Stimulated activated CD8-positive, alpha-beta memory T cell treated with anti-CD3 and anti-CD28 coated beads, Interleukin-12 subunit alpha, Interleukin-12 subunit beta, amount 100 ng/mL, for 4 hours (primary cell): Measurements from ENCODE around the gene POLQ.
A peak's percentile ranks its signal among the peaks of the same experiment; 100 is the strongest.
"Not testable (repeated sequence)": the region's sequence is repeated elsewhere in the genome, so short reads cannot be mapped to it uniquely, and the experiment has no call there.

Experiments
- DNase-seq: peaks from one replicate; pipeline ENCODE4 v3.0.0-alpha.2; 2020; ENCODE audit warnings: low read depth

Gene POLQ

GRCh38 chr3:121545574-121546455, at the start of gene POLQ:
Gene POLQ, minus strand, starts transcription at chr3:121545988. Its CDS starts 111 bp downstream, at chr3:121545877.
- DNase-seq, result peak; percentile 68

- DNase-seq, result no peak
These were observed 49.1 kb upstream of the POLQ start for GRCh38 chr3:121594850-121595249.

- not testable (repeated sequence) for DNase-seq
These were observed 48.0 kb upstream of the POLQ start for GRCh38 chr3:121593806-121594205.

- DNase-seq, result no peak
These were observed 47.3 kb upstream of the POLQ start, which contains the start of gene FBXO40 for GRCh38 chr3:121592856-121593702. Gene FBXO40, plus strand, starts transcription at chr3:121593379. Its CDS starts 27,197 bp downstream, at chr3:121620576.

GRCh38 chr3:121584418-121584817, 38.6 kb upstream of the POLQ start:
- DNase-seq, result no peak

GRCh38 chr3:121581691-121582090, 35.9 kb upstream of the POLQ start:
- no peak for DNase-seq

- no peak for DNase-seq
These were observed 28.7 kb upstream of the POLQ start for GRCh38 chr3:121574449-121574848.

- no peak for DNase-seq
These were observed 21.9 kb upstream of the POLQ start, which contains the start of gene ARGFX for GRCh38 chr3:121567649-121568048. Gene ARGFX, plus strand, starts transcription at chr3:121567949. Its CDS starts 2,765 bp downstream, at chr3:121570714.

- no peak for DNase-seq
These were observed 21.0 kb upstream of the POLQ start for GRCh38 chr3:121566773-121567172.

- no peak for DNase-seq
These were observed 16.4 kb upstream of the POLQ start for GRCh38 chr3:121562148-121562547.

GRCh38 chr3:121557426-121557934, 11.7 kb upstream of the POLQ start:
- DNase-seq, result no peak

- no peak for DNase-seq
These were observed 7.0 kb upstream of the POLQ start for GRCh38 chr3:121552797-121553196.

GRCh38 chr3:121552379-121552778, 6.6 kb upstream of the POLQ start:
- DNase-seq, result no peak

- DNase-seq, result no peak
These were observed 677 bp downstream of the POLQ start for GRCh38 chr3:121545049-121545573.

GRCh38 chr3:121542924-121543323, 2.9 kb downstream of the POLQ start:
- DNase-seq, result no peak

GRCh38 chr3:121531269-121531668, 14.5 kb downstream of the POLQ start:
- no peak for DNase-seq

GRCh38 chr3:121529308-121529707, 16.5 kb downstream of the POLQ start:
- no peak for DNase-seq

- no peak for DNase-seq
These were observed 25.3 kb downstream of the POLQ start for GRCh38 chr3:121520510-121520909.

GRCh38 chr3:121517953-121518655, 27.7 kb downstream of the POLQ start:
- DNase-seq, result no peak

- no peak for DNase-seq
These were observed 29.9 kb downstream of the POLQ start for GRCh38 chr3:121515862-121516261.

GRCh38 chr3:121515313-121515712, 30.5 kb downstream of the POLQ start:
- DNase-seq, result no peak

- DNase-seq, result no peak
These were observed 31.3 kb downstream of the POLQ start for GRCh38 chr3:121514496-121514895.
